Ovary (tissue), 3 donors: ENCODE data around the gene FAT2.

Source experiments
- EP300 ChIP-seq: sonication (generic); formaldehyde crosslinking; IDR thresholded peaks from one replicate; pipeline ENCODE4 v1.6.1; 2017; ENCODE audit warnings: antibody characterized with exemption
- POLR2A ChIP-seq: fragments of 450-650 bp; IDR thresholded peaks from one replicate; pipeline ENCODE4 v1.6.1; 2017; ENCODE audit warnings: antibody characterized with exemption, mild to moderate bottlenecking, moderate library complexity
- TF ChIP-seq, protein P1 (sequence below), 3 donors: fragments of 450-650 bp in 2 of 3; fragments of 200-600 bp in 1 of 3; IDR thresholded peaks; one replicate each; pipeline versions ENCODE4 v1.5.1 to v1.8.0; 2016 to 2022; ENCODE audit warnings: antibody characterized with exemption in 3 of 3, mild to moderate bottlenecking in 1 of 3
- donor health status: DM: no; HTN: no; CAD: no.

DNA sequence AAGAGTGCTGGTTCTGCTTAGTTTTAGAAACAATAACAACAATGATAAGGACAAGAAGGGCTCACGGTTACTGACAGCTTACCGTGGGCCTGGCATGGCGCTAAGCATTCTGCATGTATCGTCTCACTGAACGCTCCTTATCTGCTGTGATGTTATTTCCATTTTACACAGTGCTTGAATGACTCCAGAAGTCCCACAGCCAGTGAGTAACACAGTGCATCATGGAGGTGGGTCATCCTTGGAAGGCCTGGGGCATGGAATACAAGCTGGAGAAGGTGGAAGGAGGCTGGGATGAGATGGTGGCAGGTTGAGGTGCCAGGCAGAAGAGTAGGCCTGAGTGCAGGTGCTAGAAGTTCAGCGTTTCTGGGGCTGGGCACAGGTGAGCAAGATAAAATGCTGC is 36.5 kb upstream of the FAT2 start:
- TF ChIP-seq, protein P1, sequence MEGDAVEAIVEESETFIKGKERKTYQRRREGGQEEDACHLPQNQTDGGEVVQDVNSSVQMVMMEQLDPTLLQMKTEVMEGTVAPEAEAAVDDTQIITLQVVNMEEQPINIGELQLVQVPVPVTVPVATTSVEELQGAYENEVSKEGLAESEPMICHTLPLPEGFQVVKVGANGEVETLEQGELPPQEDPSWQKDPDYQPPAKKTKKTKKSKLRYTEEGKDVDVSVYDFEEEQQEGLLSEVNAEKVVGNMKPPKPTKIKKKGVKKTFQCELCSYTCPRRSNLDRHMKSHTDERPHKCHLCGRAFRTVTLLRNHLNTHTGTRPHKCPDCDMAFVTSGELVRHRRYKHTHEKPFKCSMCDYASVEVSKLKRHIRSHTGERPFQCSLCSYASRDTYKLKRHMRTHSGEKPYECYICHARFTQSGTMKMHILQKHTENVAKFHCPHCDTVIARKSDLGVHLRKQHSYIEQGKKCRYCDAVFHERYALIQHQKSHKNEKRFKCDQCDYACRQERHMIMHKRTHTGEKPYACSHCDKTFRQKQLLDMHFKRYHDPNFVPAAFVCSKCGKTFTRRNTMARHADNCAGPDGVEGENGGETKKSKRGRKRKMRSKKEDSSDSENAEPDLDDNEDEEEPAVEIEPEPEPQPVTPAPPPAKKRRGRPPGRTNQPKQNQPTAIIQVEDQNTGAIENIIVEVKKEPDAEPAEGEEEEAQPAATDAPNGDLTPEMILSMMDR (IDR thresholded peaks at IDR 0.05), result no peak
- no peak for TF ChIP-seq POLR2A
- TF ChIP-seq EP300, result no peak
